Aorta (tissue), 5 donors: ENCODE data around the gene STOX2. TPM values are rescaled to one million over a fixed set of nuclear protein-coding genes. Genes with fewer than 3 reads are reported as not detected.

Experiments
- ATAC-seq: fragments of 200-7000 bp; cut with Tn5 transposase; one replicate; pipeline ENCODE4 v1.9.1; 2022; ENCODE audit warnings: moderate library complexity; ENCODE audit not compliant: low FRiP score
- DNase-seq, 2 donors: peaks; one replicate each; pipeline ENCODE4 v3.0.0-alpha.2; 2020
- H3K27ac ChIP-seq, 2 donors: one replicate each; pipeline ENCODE4 v1.5.1; 2013; ENCODE audit warnings: low read length in 2 of 2, mild to moderate bottlenecking in 2 of 2, moderate library complexity in 2 of 2, control low read depth in 1 of 2, inconsistent platforms in 1 of 2, low read depth in 1 of 2
- H3K27me3 ChIP-seq, 2 donors: one replicate each; pipeline ENCODE4 v1.6.1; 2013; ENCODE audit warnings: control low read depth in 1 of 2, low read length in 1 of 2, mild to moderate bottlenecking in 1 of 2, moderate library complexity in 1 of 2; ENCODE audit not compliant: insufficient read depth in 2 of 2, control insufficient read depth in 1 of 2
- H3K36me3 ChIP-seq, 2 donors: one replicate each; pipeline ENCODE4 v1.6.1; 2013; ENCODE audit warnings: control low read depth in 1 of 2, low read length in 1 of 2, mild to moderate bottlenecking in 1 of 2; ENCODE audit not compliant: insufficient read depth in 2 of 2, control insufficient read depth in 1 of 2
- H3K4me1 ChIP-seq, 2 donors: one replicate each; pipeline ENCODE4 v1.6.1; 2013; ENCODE audit warnings: low read length in 2 of 2, control low read depth in 1 of 2, mild to moderate bottlenecking in 1 of 2, moderate library complexity in 1 of 2; ENCODE audit not compliant: insufficient read depth in 2 of 2, control insufficient read depth in 1 of 2
- H3K4me3 ChIP-seq, 2 donors: one replicate each; pipeline ENCODE4 v1.5.1; 2013; ENCODE audit warnings: low read length in 2 of 2, control low read depth in 1 of 2, mild to moderate bottlenecking in 1 of 2
- H3K9me3 ChIP-seq: one replicate; pipeline ENCODE4 v1.6.1; 2013; ENCODE audit warnings: mild to moderate bottlenecking, low read length; ENCODE audit not compliant: control insufficient read depth
- WGBS, 2 donors: extraction: QIAGEN DNeasy Blood & Tissue Kit; methylation state at CpG; one replicate each; pipeline ENCODE4 v1.1.7; 2013; 5-methylcytosine and 5-hydroxymethylcytosine counted together
- intact Hi-C, 2 donors: fragments of 100-400 bp; cut with DNase I; formaldehyde crosslinking; loops; one replicate each; pipeline versions ENCODE4 v1.14.2 to v1.15.0; 2022
- polyA plus RNA-seq, 2 donors: library from polyadenylated mRNA; stranded (reverse); fragments of 200-250 nt; gene quantifications; one replicate each; pipeline ENCODE4 v1.2.3, GENCODE V29; 2013
- total RNA-seq, 2 donors: library from RNA; stranded (reverse); fragmentation: NEBNext Ultra II Directional; extraction: Animal tissue kit (Norgen Biotek cat#: 25700); gene quantifications; one replicate each; pipeline ENCODE4 v1.2.1, GENCODE V29; 2021
- donor health status: healthy with polysubstance abuse.
- donor health status: Bipolar disorder and iron deficiency.
- donor health status: DM: no; HTN: no; CAD: no.
- donor health status: DM: no; HTN: no; CAD: no.
- donor health status: DM: yes; HTN: yes; CAD: no.

Gene STOX2
- total and polyA plus RNA-seq, 4 donors = 0.13 to 10.9 (median 3.1) TPM

DNA sequence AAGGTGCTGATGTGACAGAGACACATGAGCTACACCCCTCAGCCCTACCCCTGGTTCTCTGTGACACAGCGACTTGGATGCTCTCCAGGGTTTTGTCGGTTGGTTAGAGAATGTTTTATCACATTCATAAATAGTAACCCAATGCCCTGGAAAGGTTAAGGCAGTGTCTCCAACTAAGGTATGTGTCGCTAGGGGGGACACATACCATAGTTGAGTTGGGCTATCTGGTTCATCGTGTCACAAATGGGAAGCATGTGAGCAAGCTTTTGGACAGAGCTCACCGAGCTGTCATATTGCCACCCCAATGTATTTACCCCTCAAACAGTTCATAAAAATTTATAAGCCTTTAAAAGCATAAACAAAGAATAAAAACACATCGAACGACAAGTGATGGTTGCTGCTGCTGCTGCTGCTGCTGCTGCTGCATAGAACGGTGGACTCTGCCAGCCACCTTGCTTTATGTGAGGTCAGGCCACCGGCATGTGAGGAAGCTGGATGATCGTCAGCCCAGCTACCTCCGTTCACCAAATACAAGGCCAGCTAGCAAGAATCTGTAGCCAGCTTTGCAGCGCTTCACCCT, 55.9 kb downstream of the STOX2 start:
- DNase-seq (no peak), ATAC-seq (no peak)
- WGBS, 2 donors = 58 to 61% methylated on average over 12 of the region's 12 CpGs
- intact Hi-C loops = no loop called here
- no peaks in the 10 kb centered on the region for H3K9me3 ChIP-seq
- H3K27me3 ChIP-seq = no peaks in the 10 kb centered on the region
- H3K36me3 ChIP-seq = no peaks in the 10 kb centered on the region
- no peak overlapping the region for H3K4me3 ChIP-seq
- no peak overlapping the region for H3K27ac ChIP-seq
- H3K4me1 ChIP-seq = no peaks in the 10 kb centered on the region

DNA sequence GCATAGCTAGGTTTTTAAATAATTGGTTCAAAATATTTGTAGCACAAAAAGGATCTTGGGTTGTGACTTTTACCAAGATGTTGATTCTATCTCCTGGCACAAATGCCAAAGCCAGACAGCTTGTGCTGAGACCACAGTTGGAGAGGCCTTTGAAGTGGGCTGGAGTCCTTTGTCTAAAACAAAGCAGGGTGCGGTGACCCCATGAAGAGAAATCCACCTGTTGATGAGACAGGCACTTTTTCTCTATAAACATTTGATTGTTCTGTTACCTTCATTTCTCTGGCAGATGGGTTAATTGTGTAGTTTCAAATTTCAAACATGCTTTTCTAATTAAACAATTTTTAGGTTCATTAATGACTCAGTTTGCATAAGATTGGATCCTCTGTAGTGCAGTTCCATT, 56.7 kb downstream of the STOX2 start:
- intact Hi-C loops = no loop called here
- Histone ChIP-seq H3K27me3 (no peaks in the 10 kb centered on the region), H3K4me3 (no peak overlapping the region), H3K4me1 (no peaks in the 10 kb centered on the region), H3K27ac (no peak overlapping the region), H3K36me3 (no peaks in the 10 kb centered on the region), H3K9me3 (no peaks in the 10 kb centered on the region)
- no peak for ATAC-seq
- WGBS, 2 donors = 52 to 99% methylated on average over 1 of the region's 1 CpG
- no peak for DNase-seq

- Histone ChIP-seq H3K4me1 (no peaks in the 10 kb centered on the region), H3K27me3 (no peaks in the 10 kb centered on the region), H3K36me3 (no peaks in the 10 kb centered on the region), H3K27ac (no peak overlapping the region), H3K4me3 (no peak overlapping the region), H3K9me3 (no peaks in the 10 kb centered on the region)
- no peak for ATAC-seq
- intact Hi-C loops = no loop called here
- 93% methylated on average over 2 of the region's 2 CpGs for WGBS, 2 donors
- DNase-seq = no peak
Measured at GRCh38 chr4:183962419-183962818, 57.3 kb downstream of the STOX2 start.

DNA sequence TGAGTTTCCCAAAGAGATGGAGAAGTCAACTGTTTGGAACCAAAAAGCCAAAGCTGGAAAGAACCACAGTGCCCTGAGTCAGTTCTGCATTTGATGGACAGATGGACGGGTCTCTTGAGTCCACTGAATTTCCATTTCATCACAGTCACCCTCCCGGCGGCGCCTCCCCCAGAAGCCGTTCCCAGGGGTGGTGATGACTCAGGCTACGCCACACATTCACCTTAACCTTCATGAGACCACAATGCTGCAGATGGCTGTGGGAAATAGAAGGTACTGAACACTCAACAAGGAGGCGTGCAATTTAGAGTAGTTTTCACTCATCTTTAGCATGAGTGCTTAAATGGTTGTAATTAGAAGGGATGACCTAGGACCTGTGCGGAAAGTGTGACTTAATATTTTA, 61.3 kb downstream of the STOX2 start:
- ATAC-seq = no peak
- H3K36me3 ChIP-seq = no peaks in the 10 kb centered on the region
- no peak for DNase-seq
- no peak overlapping the region for H3K27ac ChIP-seq
- no peaks in the 10 kb centered on the region for H3K9me3 ChIP-seq
- intact Hi-C loops = no loop called here
- no peaks in the 10 kb centered on the region for H3K4me1 ChIP-seq
- H3K4me3 ChIP-seq = no peak overlapping the region
- H3K27me3 ChIP-seq = no peaks in the 10 kb centered on the region
- 90 to 94% methylated on average over 8 of the region's 8 CpGs for WGBS, 2 donors

- Histone ChIP-seq H3K36me3 (no peaks in the 10 kb centered on the region), H3K27ac (no peak overlapping the region), H3K9me3 (no peaks in the 10 kb centered on the region), H3K4me1 (no peaks in the 10 kb centered on the region), H3K27me3 (no peaks in the 10 kb centered on the region), H3K4me3 (no peak overlapping the region)
- DNase-seq (no peak), ATAC-seq (no peak)
- WGBS, 2 donors = 96 to 97% methylated on average over 11 of the region's 11 CpGs
- intact Hi-C loops = no loop called here
Measured at GRCh38 chr4:183967266-183967665, 62.2 kb downstream of the STOX2 start.

DNA sequence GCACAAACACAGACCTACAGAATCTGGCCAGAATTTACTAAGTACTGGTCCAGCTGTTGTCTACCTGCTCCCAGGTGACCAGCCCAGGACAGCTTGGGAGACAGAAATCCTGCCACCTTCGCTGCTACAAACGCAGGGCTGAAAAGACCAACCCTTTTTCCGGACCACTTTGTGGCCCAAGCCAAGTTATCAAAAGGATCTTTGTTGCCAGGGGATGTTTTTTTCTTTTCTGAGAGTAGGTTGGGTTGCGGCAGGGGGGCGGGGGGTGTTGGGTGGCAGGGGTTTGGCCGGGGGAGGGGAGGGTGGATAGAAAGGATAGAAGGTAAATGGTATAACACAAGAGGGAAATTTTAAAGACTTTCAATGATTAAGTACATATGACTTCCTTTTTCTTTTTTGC, 63.4 kb downstream of the STOX2 start:
- H3K27me3 ChIP-seq = no peaks in the 10 kb centered on the region
- H3K36me3 ChIP-seq = no peaks in the 10 kb centered on the region
- H3K4me1 ChIP-seq = no peaks in the 10 kb centered on the region
- H3K27ac ChIP-seq = no peak overlapping the region
- WGBS, 2 donors = 70 to 77% methylated on average over 6 of the region's 6 CpGs
- ATAC-seq (no peak), DNase-seq (no peak)
- no peak overlapping the region for H3K4me3 ChIP-seq
- H3K9me3 ChIP-seq = no peaks in the 10 kb centered on the region
- intact Hi-C loops = no loop called here

GRCh38 chr4:183968931-183969330, 63.8 kb downstream of the STOX2 start:
- H3K27ac ChIP-seq = no peak overlapping the region
- no peaks in the 10 kb centered on the region for H3K27me3 ChIP-seq
- intact Hi-C loops = no loop called here
- no peak for DNase-seq
- 92 to 93% methylated on average over 5 of the region's 5 CpGs for WGBS, 2 donors
- H3K36me3 ChIP-seq = no peaks in the 10 kb centered on the region
- no peak for ATAC-seq
- H3K9me3 ChIP-seq = no peaks in the 10 kb centered on the region
- no peak overlapping the region for H3K4me3 ChIP-seq
- H3K4me1 ChIP-seq = no peaks in the 10 kb centered on the region

GRCh38 chr4:183969596-183969995, 64.5 kb downstream of the STOX2 start:
- Histone ChIP-seq H3K27ac (no peak overlapping the region), H3K36me3 (no peaks in the 10 kb centered on the region), H3K27me3 (no peaks in the 10 kb centered on the region), H3K4me1 (no peaks in the 10 kb centered on the region), H3K9me3 (no peaks in the 10 kb centered on the region), H3K4me3 (no peak overlapping the region)
- ATAC-seq = no peak
- WGBS, 2 donors = 96 to 97% methylated on average over 4 of the region's 4 CpGs
- intact Hi-C loops = no loop called here
- DNase-seq = no peak

DNA sequence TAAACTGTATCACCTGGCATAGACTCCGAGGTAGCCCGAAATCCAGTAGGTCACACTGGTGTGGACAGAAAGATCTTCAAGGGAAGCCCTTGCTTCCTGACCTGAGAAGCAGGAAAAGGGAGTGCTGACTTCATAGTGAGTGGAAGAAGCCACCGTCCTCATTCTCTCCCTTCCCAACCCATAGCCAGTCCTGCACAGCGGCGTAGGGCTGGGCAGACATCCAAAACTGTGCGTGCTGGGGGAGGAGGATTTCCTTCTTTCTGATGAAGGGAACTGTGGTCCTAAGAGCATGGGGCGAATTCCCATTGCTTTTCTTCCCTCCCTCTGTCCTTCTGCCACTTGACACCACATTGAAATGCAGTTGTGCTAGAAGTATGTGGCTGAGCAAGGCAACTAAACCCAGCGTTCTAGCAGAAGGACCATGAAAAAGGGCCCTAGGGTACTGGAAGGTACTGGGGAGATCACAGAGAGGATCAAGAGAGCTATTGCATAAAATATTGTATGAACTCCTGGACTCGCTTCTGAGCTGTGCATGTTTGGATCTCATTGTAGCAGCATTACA, 66.9 kb downstream of the STOX2 start:
- Histone ChIP-seq H3K4me1 (no peaks in the 10 kb centered on the region), H3K4me3 (no peak overlapping the region), H3K27me3 (no peaks in the 10 kb centered on the region), H3K27ac (no peak overlapping the region), H3K36me3 (no peaks in the 10 kb centered on the region), H3K9me3 (no peaks in the 10 kb centered on the region)
- WGBS, 2 donors = 19 to 23% methylated on average over 9 of the region's 9 CpGs
- intact Hi-C loops = no loop called here
- no peak for ATAC-seq
- DNase-seq = no peak
